NCI-H2171 treated with DMSO at 0.1 percent for 48 hours (cell line): Measurements from ENCODE around the gene CHD5.
"Not testable (repeated sequence)": the region's sequence is repeated elsewhere in the genome, so short reads cannot be mapped to it uniquely, and the experiment has no call there.

ENCODE experiments used
- DNase-seq: peaks from one replicate; lab custom pipeline; 2025; lab: John Stamatoyannopoulos, UW

CHD5 gene

GRCh38 chr1:6065093-6065858 is 114.8 kb downstream of the CHD5 start:
- DNase-seq: no peak

- not testable (repeated sequence) for DNase-seq
These were observed 116.5 kb downstream of the CHD5 start for GRCh38 chr1:6063532-6064053.

- DNase-seq: no peak
These were observed 117.5 kb downstream of the CHD5 start for GRCh38 chr1:6062670-6063069.

GRCh38 chr1:6059866-6060265 is 120.3 kb downstream of the CHD5 start:
- DNase-seq: peak; percentile 17

GRCh38 chr1:6057170-6057845 is 122.8 kb downstream of the CHD5 start:
- no peak for DNase-seq

GRCh38 chr1:6056572-6056948 is 123.6 kb downstream of the CHD5 start:
- no peak for DNase-seq

- no peak for DNase-seq
These were observed 125.5 kb downstream of the CHD5 start for GRCh38 chr1:6054596-6054995.

GRCh38 chr1:6053206-6053546 is 126.9 kb downstream of the CHD5 start:
- DNase-seq: no peak

GRCh38 chr1:6052543-6053205 is 127.4 kb downstream of the CHD5 start:
- DNase-seq: peak; percentile 70
